Esophagus squamous epithelium (tissue), 4 donors: Measurements from ENCODE around the gene FAM228A.

Source experiments
- CTCF ChIP-seq, 6 experiments: fragments of 450-650 bp in 4 of 6; fragments of 200-600 bp in 2 of 6; sonication (generic) in 2 of 6; IDR thresholded peaks; one replicate each; pipeline ENCODE4 v1.5.1; 2016 to 2019; ENCODE audit warnings: antibody characterized with exemption in 6 of 6, mild to moderate bottlenecking in 4 of 6, moderate library complexity in 4 of 6
- POLR2A ChIP-seq, 4 donors: fragments of 450-650 bp; IDR thresholded peaks; one replicate each; pipeline ENCODE4 v1.6.1; 2017; ENCODE audit warnings: antibody characterized with exemption in 4 of 4, mild to moderate bottlenecking in 4 of 4, moderate library complexity in 3 of 4

- no peak for TF ChIP-seq CTCF (IDR thresholded peaks at IDR 0.05)
- no peak for TF ChIP-seq POLR2A (IDR thresholded peaks at IDR 0.05)
Measured at GRCh38 chr2:24233321-24233720, 58.5 kb downstream of the FAM228A start.
